ENCODE results near the gene OR51A4. TPM values are rescaled to one million over a fixed set of nuclear protein-coding genes. Genes with fewer than 3 reads are reported as not detected.

The OR51A4 gene
- total RNA-seq, 1 experiment from 2014 or later: not detected

- TF ChIP-seq CTCF (IDR thresholded peaks at IDR 0.05 in 2 of 3, conservative IDR thresholded peaks at IDR 0.05 in 1 of 3; ENCODE audit: borderline replicate concordance in 1 of 3, insufficient read depth in 1 of 3, low read depth in 2 of 3, low read length in 2 of 3) (no peak), MAX (IDR thresholded peaks at IDR 0.05) (no peak), ZNF274 (IDR thresholded peaks at IDR 0.05; ENCODE audit: low read depth, low read length) (no peak), ATF3 (IDR thresholded peaks at IDR 0.05) (no peak), JUND (IDR thresholded peaks at IDR 0.05) (no peak), EGR1 (IDR thresholded peaks at IDR 0.05; ENCODE audit: low read depth) (no peak), EZH2phosphoT487 (IDR thresholded peaks at IDR 0.05; ENCODE audit: borderline replicate concordance) (no peak)
- ChIA-PET POLR2A (no interaction called here), CTCF (no interaction called here), RAD21 (ENCODE audit: low non-redundant PET in 1 of 2, low total read pairs in 2 of 2, uncharacterized antibody in 2 of 2, unreplicated experiment in 2 of 2) (no interaction called here)
- Histone ChIP-seq H2AFZ (ENCODE audit: low read depth, low read length, poor library complexity, severe bottlenecking) (no peak overlapping the region), H3K36me3 (ENCODE audit: control insufficient read depth in 1 of 2, insufficient read depth in 2 of 2, low read length in 2 of 2) (no peaks in the 10 kb centered on the region), H3K9me3 (ENCODE audit: control insufficient read depth in 1 of 2, insufficient read depth in 1 of 2, low read depth in 1 of 2, low read length in 2 of 2) (no peaks in the 10 kb centered on the region), H3K27me3 (ENCODE audit: insufficient read depth, low read length) (peaks cover 37% of the 10 kb centered on the region), H3K4me2 (ENCODE audit: low read length) (no peak overlapping the region), H3K79me2 (ENCODE audit: insufficient read depth, low read length) (no peaks in the 10 kb centered on the region), H3K4me1 (ENCODE audit: control insufficient read depth in 1 of 2, insufficient read depth in 2 of 2, low read length in 2 of 2) (no peaks in the 10 kb centered on the region), H3K4me3 (replicated peaks in 1 of 2; ENCODE audit: low read depth in 1 of 2, low read length in 2 of 2) (no peak overlapping the region), H4K20me1 (ENCODE audit: insufficient read depth) (no peaks in the 10 kb centered on the region), H3K9ac (ENCODE audit: low read length) (no peak overlapping the region), H3K9me2 (ENCODE audit: insufficient read depth) (no peaks in the 10 kb centered on the region), H3K27ac (ENCODE audit: low read depth, low read length) (no peak overlapping the region)
- ATAC-seq (no peak), DNase-seq (ENCODE audit: low read depth, low spot score) (no peak)
- intact Hi-C loops (cut with micrococcal nuclease): no loop called here
- no TSS peak for BruUV-seq (replicated peaks)
These were observed 28.0 kb upstream of the OR51A4 start for GRCh38 chr11:4975436-4975835.

- Histone ChIP-seq H3K9ac (ENCODE audit: low read length) (no peak overlapping the region), H3K36me3 (ENCODE audit: control insufficient read depth in 1 of 2, insufficient read depth in 2 of 2, low read length in 2 of 2) (no peaks in the 10 kb centered on the region), H3K9me2 (ENCODE audit: insufficient read depth) (no peaks in the 10 kb centered on the region), H3K4me1 (ENCODE audit: control insufficient read depth in 1 of 2, insufficient read depth in 2 of 2, low read length in 2 of 2) (no peaks in the 10 kb centered on the region), H3K9me3 (ENCODE audit: control insufficient read depth in 1 of 2, insufficient read depth in 1 of 2, low read depth in 1 of 2, low read length in 2 of 2) (no peaks in the 10 kb centered on the region), H3K4me2 (ENCODE audit: low read length) (no peak overlapping the region), H2AFZ (ENCODE audit: low read depth, low read length, poor library complexity, severe bottlenecking) (no peak overlapping the region), H4K20me1 (ENCODE audit: insufficient read depth) (no peaks in the 10 kb centered on the region), H3K27ac (ENCODE audit: low read depth, low read length) (no peak overlapping the region), H3K4me3 (replicated peaks in 1 of 2; ENCODE audit: low read depth in 1 of 2, low read length in 2 of 2) (no peak overlapping the region), H3K79me2 (ENCODE audit: insufficient read depth, low read length) (no peaks in the 10 kb centered on the region), H3K27me3 (ENCODE audit: insufficient read depth, low read length) (peaks cover 43% of the 10 kb centered on the region)
- ChIA-PET POLR2A (no interaction called here), CTCF (no interaction called here), RAD21 (ENCODE audit: low non-redundant PET in 1 of 2, low total read pairs in 2 of 2, uncharacterized antibody in 2 of 2, unreplicated experiment in 2 of 2) (no interaction called here)
- DNase-seq (ENCODE audit: low read depth, low spot score) (no peak), ATAC-seq (no peak)
- intact Hi-C loops (cut with micrococcal nuclease): no loop called here
- TF ChIP-seq EZH2phosphoT487 (IDR thresholded peaks at IDR 0.05; ENCODE audit: borderline replicate concordance) (no peak), POLR2A (IDR thresholded peaks at IDR 0.05; ENCODE audit: borderline replicate concordance, extremely low read depth, insufficient read depth, insufficient read length) (no peak), SP1 (IDR thresholded peaks at IDR 0.05; ENCODE audit: low read depth) (no peak), CTCF (IDR thresholded peaks at IDR 0.05 in 2 of 3, conservative IDR thresholded peaks at IDR 0.05 in 1 of 3; ENCODE audit: borderline replicate concordance in 1 of 3, insufficient read depth in 1 of 3, low read depth in 2 of 3, low read length in 2 of 3) (no peak), FOSL1 (IDR thresholded peaks at IDR 0.05; ENCODE audit: low read depth) (no peak), CEBPB (IDR thresholded peaks at IDR 0.05; ENCODE audit: low read depth) (no peak), ATF3 (IDR thresholded peaks at IDR 0.05) (no peak), SIN3A (IDR thresholded peaks at IDR 0.05; ENCODE audit: low read depth) (no peak), ELF1 (IDR thresholded peaks at IDR 0.05; ENCODE audit: borderline replicate concordance, low read depth) (no peak), TCF7L2 (IDR thresholded peaks at IDR 0.05; ENCODE audit: borderline replicate concordance, extremely low read depth, insufficient read depth, insufficient read length) (no peak)
- no TSS peak for BruUV-seq (replicated peaks)
These were observed 15.4 kb upstream of the OR51A4 start for GRCh38 chr11:4962816-4963215.
